GM23338 (cell line): ENCODE data around the gene UBAC1. TPM values are rescaled to one million over a fixed set of nuclear protein-coding genes. Genes with fewer than 3 reads are reported as not detected.

ENCODE experiments used
- ATAC-seq: fragments of 200-7000 bp; cut with Tn5 transposase; 3 replicates; pipeline ENCODE4 v1.9.1; 2020
- DNase-seq: peaks from one replicate; pipeline ENCODE4 v3.0.0-alpha.2; 2015; ENCODE audit warnings: low spot score
- H2AFZ ChIP-seq: fragments of 200-600 bp; sonication (generic); 2 replicates; pipeline ENCODE4 v1.8.0; 2016; ENCODE audit warnings: antibody characterized with exemption, mild to moderate bottlenecking, moderate library complexity
- H3F3A ChIP-seq: fragments of 200-600 bp; sonication (generic); replicated peaks from 2 replicates; pipeline ENCODE4 v1.8.0; 2017; ENCODE audit warnings: antibody characterized with exemption, mixed run types, low read depth
- H3K27ac ChIP-seq: fragments of 200-600 bp; sonication (generic); 2 replicates; pipeline ENCODE4 v1.6.1; 2016; ENCODE audit warnings: low read depth
- H3K27me3 ChIP-seq: fragments of 200-600 bp; sonication (generic); 2 replicates; pipeline ENCODE4 v1.8.0; 2016; ENCODE audit warnings: mild to moderate bottlenecking, mixed run types, moderate library complexity; ENCODE audit not compliant: insufficient read depth
- H3K36me3 ChIP-seq: fragments of 200-600 bp; sonication (generic); 2 replicates; pipeline ENCODE4 v1.8.0; 2016; ENCODE audit warnings: mild to moderate bottlenecking; ENCODE audit not compliant: insufficient read depth
- H3K4me1 ChIP-seq: fragments of 200-600 bp; sonication (generic); 2 replicates; pipeline ENCODE4 v1.8.0; 2016; ENCODE audit warnings: mild to moderate bottlenecking, moderate library complexity; ENCODE audit not compliant: insufficient read depth
- H3K4me2 ChIP-seq: fragments of 200-600 bp; sonication (generic); 2 replicates; pipeline ENCODE4 v1.7.1; 2017; ENCODE audit warnings: mixed run types
- H3K4me3 ChIP-seq: fragments of 200-600 bp; sonication (generic); 2 replicates; pipeline ENCODE4 v1.6.1; 2016; ENCODE audit warnings: mixed run types
- H3K79me2 ChIP-seq: fragments of 200-600 bp; sonication (generic); replicated peaks from 2 replicates; pipeline ENCODE4 v1.8.0; 2017; ENCODE audit warnings: mild to moderate bottlenecking; ENCODE audit not compliant: insufficient read depth
- H3K9me2 ChIP-seq: fragments of 200-600 bp; sonication (generic); 2 replicates; pipeline ENCODE4 v1.8.0; 2017; ENCODE audit not compliant: insufficient read depth
- H4K20me1 ChIP-seq: fragments of 200-600 bp; sonication (generic); replicated peaks from 2 replicates; pipeline ENCODE4 v1.8.0; 2017; ENCODE audit warnings: mild to moderate bottlenecking; ENCODE audit not compliant: insufficient read depth
- H3K27ac Mint-ChIP-seq: 2 replicates; pipeline ENCODE4 v1.8.0; 2020; ENCODE audit warnings: inconsistent platforms, mild to moderate bottlenecking, moderate library complexity, mixed read lengths
- H3K27me3 Mint-ChIP-seq: 3 replicates; pipeline ENCODE4 v1.8.0; 2022; ENCODE audit warnings: low read depth, mild to moderate bottlenecking, moderate library complexity, mixed read lengths, inconsistent platforms; ENCODE audit not compliant: insufficient read depth, poor library complexity
- H3K36me3 Mint-ChIP-seq: 3 replicates; pipeline ENCODE4 v1.8.0; 2021; ENCODE audit warnings: low read depth, mild to moderate bottlenecking, inconsistent platforms, moderate library complexity, mixed read lengths
- H3K4me1 Mint-ChIP-seq: 3 replicates; pipeline ENCODE4 v1.8.0; 2020; ENCODE audit warnings: mild to moderate bottlenecking, inconsistent platforms, mixed read lengths
- H3K4me3 Mint-ChIP-seq: 3 replicates; pipeline ENCODE4 v1.8.0; 2021; ENCODE audit warnings: moderate library complexity, mild to moderate bottlenecking, inconsistent platforms, mixed read lengths
- H3K9me3 Mint-ChIP-seq: 3 replicates; pipeline ENCODE4 v1.8.0; 2020; ENCODE audit warnings: moderate library complexity, mild to moderate bottlenecking, inconsistent platforms, mixed read lengths
- CREB1 ChIP-seq: fragments of 250-450 bp; sonication (Bioruptor Pico); IDR thresholded peaks from 2 replicates; pipeline ENCODE4 v1.5.0; 2020; ENCODE audit warnings: low read depth, mild to moderate bottlenecking, moderate library complexity
- CTCF ChIP-seq, 2 experiments: fragments of 200-600 bp in 1 of 2; sonication (generic) in 1 of 2; conservative IDR thresholded peaks; 2 replicates each; pipeline versions ENCODE4 v1.5.1 to v1.6.1; 2016 to 2017; ENCODE audit warnings: antibody characterized with exemption in 2 of 2, low read depth in 2 of 2, mild to moderate bottlenecking in 2 of 2, moderate library complexity in 1 of 2
- ETS1 ChIP-seq: IDR thresholded peaks from 2 replicates; pipeline ENCODE4 v1.6.1; 2016; ENCODE audit warnings: antibody characterized with exemption
- EZH2 ChIP-seq: fragments of 200-600 bp; sonication (generic); IDR thresholded peaks from one replicate; pipeline ENCODE4 v1.8.0; 2017; ENCODE audit warnings: antibody characterized with exemption, mild to moderate bottlenecking, low read depth; ENCODE audit not compliant: unreplicated experiment
- EZH2phosphoT487 ChIP-seq: fragments of 200-600 bp; sonication (generic); IDR thresholded peaks from one replicate; pipeline ENCODE4 v1.8.1; 2018; ENCODE audit warnings: antibody characterized with exemption; ENCODE audit not compliant: unreplicated experiment
- JUNB ChIP-seq: IDR thresholded peaks from one replicate; pipeline ENCODE4 v1.6.1; 2016; ENCODE audit warnings: antibody characterized with exemption; ENCODE audit not compliant: unreplicated experiment
- NANOG ChIP-seq: IDR thresholded peaks from 2 replicates; pipeline ENCODE4 v1.6.1; 2016; ENCODE audit warnings: antibody characterized with exemption, borderline replicate concordance
- POLR2AphosphoS5 ChIP-seq: IDR thresholded peaks from 2 replicates; pipeline ENCODE4 v1.6.1; 2016; ENCODE audit warnings: antibody characterized with exemption, low read depth
- REST ChIP-seq: IDR thresholded peaks from one replicate; pipeline ENCODE4 v1.6.1; 2018; ENCODE audit warnings: antibody characterized with exemption; ENCODE audit not compliant: unreplicated experiment
- STAT1 ChIP-seq: IDR thresholded peaks from one replicate; pipeline ENCODE4 v1.6.1; 2016; ENCODE audit warnings: antibody characterized with exemption; ENCODE audit not compliant: unreplicated experiment
- ZNF114 ChIP-seq: fragments of 250-450 bp; sonication (Bioruptor Pico); IDR thresholded peaks from 2 replicates; pipeline ENCODE4 v1.5.0; 2020; ENCODE audit warnings: mild to moderate bottlenecking, moderate library complexity
- ZNF331 ChIP-seq: fragments of 250-450 bp; sonication (Bioruptor Pico); IDR thresholded peaks from 2 replicates; pipeline ENCODE4 v1.5.0; 2020; ENCODE audit warnings: low read depth, mild to moderate bottlenecking, moderate library complexity
- ZNF462 ChIP-seq: fragments of 250-450 bp; sonication (Bioruptor Pico); IDR thresholded peaks from 2 replicates; pipeline ENCODE4 v1.5.0; 2020; ENCODE audit warnings: mild to moderate bottlenecking, moderate library complexity
- polyA plus RNA-seq: library from polyadenylated mRNA; unstranded; fragments of >200 nt; fragmentation: Nextera tagmentation; extraction: Ambion mirVana; gene quantifications from 2 replicates; pipeline ENCODE4 v1.2.1, GENCODE V29; 2016
- total RNA-seq: library from RNA; depleted of rRNA; stranded (reverse); fragments of >200 nt; shearing (Covaris generic); gene quantifications from 2 replicates; pipeline ENCODE4 v1.2.3, GENCODE V29; 2014

UBAC1 gene
- total and polyA plus RNA-seq, 2 experiments from 2014 or later, result 63.2 to 86.6 TPM

GRCh38 chr9:135995816-135996215 lies 34.6 kb upstream of the UBAC1 start:
- Histone ChIP-seq H3K4me2 (no peak overlapping the region), H3K4me3 (no peak overlapping the region), H4K20me1 (no peaks in the 10 kb centered on the region), H3K27ac (no peak overlapping the region), H3F3A (peaks cover 7% of the 10 kb centered on the region; the same call in 1 of the 2 replicates), H2AFZ (no peak overlapping the region), H3K4me1 (peaks cover 25% of the 10 kb centered on the region; the same call in 1 of the 2 replicates), H3K9me2 (no peaks in the 10 kb centered on the region), H3K36me3 (no peaks in the 10 kb centered on the region), H3K27me3 (no peaks in the 10 kb centered on the region), H3K79me2 (no peaks in the 10 kb centered on the region)
- no peak for DNase-seq
- Mint-ChIP-seq H3K36me3 (no peaks in the 10 kb centered on the region), H3K27ac (no peak overlapping the region), H3K4me1 (peaks cover 18% of the 10 kb centered on the region), H3K4me3 (no peak overlapping the region), H3K9me3 (no peaks in the 10 kb centered on the region), H3K27me3 (peaks cover 23% of the 10 kb centered on the region)
- no peak for TF ChIP-seq ZNF114 (CRISPR knock-in tag)
- no peak for TF ChIP-seq JUNB
- TF ChIP-seq ZNF462, result no peak
- TF ChIP-seq POLR2AphosphoS5, result no peak
- TF ChIP-seq EZH2, result no peak
- TF ChIP-seq ZNF331, result no peak
- TF ChIP-seq ETS1, result no peak
- no peak for TF ChIP-seq CTCF (conservative IDR thresholded peaks at IDR 0.05; ENCODE audit: low read depth in 2 of 2)
- TF ChIP-seq REST, result no peak
- TF ChIP-seq CREB1 (CRISPR knock-in tag), result no peak
- TF ChIP-seq NANOG, result no peak
- TF ChIP-seq STAT1, result no peak
- no peak for TF ChIP-seq EZH2phosphoT487
- no peak for ATAC-seq
